HG03097 (cell line): ENCODE data around the gene RAB11FIP4.

Experiments used
- ATAC-seq: cut with Tn5 transposase; IDR thresholded peaks from one replicate; pipeline ENCODE4 v1.9.1; 2021; ENCODE audit not compliant: unreplicated experiment, low FRiP score

RAB11FIP4 gene

DNA sequence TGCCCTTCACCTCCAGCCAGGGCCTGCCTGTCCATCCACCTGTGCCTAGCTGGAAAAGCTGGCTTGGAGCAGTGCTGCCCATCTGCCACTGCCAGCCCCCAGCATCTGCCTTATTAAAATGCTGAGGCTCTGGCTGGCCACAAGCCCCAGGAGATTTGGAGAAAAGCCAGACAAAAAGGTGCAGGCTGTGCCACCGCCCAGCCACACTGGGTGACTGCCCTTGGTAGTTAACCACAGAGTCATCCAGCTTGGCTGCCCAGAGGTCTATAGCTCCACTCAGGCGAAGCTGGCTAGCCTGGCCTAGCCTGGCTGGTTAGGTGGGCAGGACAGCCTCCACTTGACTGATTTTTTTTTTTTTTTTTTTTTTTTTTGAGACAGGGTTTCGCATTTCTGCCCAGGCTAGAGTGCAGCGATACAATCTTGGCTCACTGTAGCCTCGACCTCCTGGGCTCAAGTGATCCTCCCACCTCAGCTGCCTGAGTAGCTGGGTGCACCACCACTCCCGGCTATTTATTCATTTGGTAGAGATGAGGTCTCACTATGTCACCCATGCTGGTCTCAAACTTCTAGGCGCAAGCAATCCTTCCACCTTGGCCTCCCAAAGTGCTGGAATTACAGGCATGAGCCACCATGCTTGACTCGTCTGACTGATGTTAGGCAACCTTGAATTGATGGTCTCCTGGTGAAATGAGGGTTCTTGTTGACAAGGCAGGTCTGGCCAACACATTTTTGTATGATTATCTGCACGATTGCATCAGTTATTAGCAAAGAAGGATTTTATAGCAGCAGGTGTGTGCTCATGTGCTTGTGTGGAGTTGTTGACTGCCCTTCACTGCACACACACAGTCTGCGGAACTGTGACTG is 103.8 kb downstream of the RAB11FIP4 start:
- ATAC-seq: no peak

DNA sequence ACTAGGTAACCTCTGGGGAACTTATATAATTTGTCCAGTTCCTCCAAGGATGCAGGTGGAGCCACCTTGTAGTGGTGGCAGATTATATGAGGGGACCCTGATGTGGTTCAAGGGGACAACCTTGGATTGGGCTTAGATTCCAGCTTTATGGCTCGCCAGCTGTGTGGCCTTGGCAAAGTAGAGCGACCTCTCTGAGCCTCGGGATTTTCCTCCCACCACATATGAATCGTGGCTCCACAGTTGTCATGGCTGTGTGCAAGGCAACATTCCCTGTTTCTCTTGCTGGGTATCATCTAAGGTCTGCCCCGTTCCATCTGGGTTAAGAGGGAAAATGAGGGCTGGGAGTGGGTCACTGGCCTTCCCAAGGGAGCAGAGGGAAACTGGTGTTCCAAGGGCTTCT is 104.6 kb downstream of the RAB11FIP4 start:
- ATAC-seq: no peak

DNA sequence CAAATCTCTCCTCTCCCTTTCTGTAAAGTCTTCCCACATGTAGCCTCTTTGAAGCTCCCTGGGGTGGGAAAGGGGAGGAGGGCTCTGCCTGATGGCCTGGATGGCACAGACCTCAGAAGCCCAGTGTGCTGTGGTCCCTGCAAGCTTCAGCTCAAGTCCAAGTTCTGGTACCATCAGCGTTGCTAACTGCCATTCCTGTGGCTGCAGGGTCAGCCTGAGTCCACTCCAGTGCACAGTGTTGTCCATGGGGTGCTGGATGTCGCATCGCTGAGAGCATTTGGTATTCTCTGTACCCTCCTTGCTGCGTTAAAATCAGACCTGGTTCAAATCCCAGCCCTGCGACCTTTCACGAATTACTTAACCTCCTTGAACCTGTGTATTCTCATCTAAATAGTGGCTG is 105.1 kb downstream of the RAB11FIP4 start:
- no peak for ATAC-seq

DNA sequence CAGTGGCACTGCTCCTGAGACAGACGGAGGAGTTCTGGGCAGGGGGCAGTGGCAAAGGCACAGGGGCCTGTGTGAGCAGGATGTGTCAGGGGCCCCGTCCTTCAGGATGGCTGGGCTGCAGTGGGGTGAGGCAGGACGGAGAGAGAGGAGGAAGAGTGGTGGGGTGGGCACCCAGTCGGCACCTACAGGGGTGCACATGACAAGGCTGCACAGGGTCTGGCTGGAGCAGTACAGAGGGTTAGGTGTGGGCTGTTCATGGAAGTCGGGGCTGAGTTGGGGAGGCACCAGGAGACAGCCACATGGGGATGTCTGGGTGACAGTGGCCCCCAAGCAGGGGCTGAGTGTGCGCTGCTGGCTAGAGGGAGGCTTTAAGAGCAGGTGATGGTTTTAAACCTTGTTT is 106.0 kb downstream of the RAB11FIP4 start:
- no peak for ATAC-seq

DNA sequence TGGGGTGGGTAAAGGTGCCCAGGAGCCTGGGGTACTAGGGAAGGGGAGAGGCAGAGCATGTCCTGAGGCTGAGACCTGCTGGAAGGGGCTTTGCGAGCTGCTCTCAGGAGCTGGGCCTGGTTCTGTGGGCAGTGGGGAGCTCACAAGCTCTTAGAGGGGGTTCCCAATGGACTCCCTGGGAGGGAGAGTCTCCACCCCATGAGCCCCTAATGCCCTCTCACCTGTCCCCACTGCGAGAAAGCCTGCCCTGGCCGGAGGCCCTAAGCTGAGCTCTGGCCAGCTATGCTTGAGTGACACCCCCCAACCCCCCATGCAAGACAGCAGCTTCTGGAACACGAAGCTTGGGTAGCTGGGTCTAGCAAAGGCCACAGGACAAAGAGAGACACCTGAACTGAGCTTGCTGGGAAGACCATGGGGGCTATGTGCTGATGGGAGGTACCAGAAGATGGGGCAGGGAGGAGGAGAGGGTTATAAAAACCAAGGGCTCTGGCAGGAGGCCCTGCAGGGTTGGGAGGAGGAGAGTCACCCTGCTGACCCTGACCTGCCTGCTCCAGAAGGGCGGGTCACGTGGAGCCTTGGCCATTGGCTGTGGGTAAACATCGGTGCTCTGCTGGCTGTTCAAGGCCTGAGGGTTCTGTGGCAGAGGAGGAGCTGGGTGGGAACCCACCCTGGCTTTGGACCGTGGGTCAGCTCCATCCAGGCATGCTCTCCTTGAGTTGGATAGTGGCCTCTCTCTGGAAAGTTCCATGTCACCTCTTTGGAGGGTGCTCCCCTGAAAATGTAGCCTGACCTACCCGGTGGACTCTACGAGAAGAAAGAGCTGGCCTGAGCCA is 106.7 kb downstream of the RAB11FIP4 start:
- no peak for ATAC-seq

DNA sequence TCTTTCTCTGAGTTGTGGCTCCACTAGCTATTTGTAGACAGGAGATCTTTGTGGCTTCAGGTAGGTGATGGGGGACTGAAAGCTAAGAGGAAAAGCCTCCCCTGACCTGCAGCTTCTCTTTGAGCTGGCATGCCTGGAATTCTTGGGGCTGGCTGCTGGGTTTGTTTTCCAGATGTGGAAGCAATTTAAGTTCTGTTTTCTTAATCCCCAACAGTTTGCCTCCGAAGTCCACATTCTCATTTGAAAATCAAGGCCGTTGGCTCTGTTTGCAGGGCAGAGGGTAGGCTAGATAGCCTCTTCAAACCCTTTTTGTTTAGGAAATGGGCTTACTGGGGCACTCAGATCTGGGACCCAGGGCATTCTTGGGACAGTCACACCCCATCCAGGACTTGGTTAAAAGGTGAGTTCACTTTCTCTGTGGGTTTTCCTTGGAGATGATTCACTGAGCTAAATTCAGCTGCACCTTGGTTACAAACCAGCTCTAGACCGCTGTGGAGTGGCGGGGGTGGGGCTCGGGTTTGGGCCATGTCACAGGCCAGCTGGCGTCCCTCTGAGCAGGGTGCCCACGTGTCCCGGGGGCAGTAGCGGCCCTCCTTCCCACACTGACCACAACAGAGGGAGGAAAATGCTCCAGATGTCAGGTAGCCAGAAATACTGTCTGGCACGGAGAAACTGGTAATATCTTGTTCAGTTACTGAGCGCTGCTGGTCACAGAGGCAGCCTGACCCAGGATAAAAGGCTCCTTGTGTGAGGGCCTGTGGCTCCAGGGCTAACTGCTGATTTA is 108.5 kb downstream of the RAB11FIP4 start:
- no peak for ATAC-seq

DNA sequence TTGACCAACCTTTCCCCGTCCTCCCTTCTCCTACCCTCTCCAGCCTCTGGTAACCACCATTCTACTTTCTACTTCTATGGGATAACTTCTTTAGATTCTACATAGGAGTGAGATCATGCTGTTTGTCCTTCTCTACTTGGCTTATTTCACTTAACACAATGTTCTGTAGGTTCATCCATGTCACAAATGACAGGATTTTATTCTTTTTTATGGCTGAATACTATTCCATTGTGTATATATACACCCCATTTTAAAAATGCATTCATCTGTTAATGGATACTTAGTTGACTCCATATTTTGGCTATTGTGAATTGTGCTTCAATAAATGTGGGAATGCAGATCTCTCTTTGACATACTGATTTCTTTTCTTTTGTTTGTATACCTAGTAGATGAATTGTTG is 115.0 kb downstream of the RAB11FIP4 start:
- ATAC-seq: no peak

DNA sequence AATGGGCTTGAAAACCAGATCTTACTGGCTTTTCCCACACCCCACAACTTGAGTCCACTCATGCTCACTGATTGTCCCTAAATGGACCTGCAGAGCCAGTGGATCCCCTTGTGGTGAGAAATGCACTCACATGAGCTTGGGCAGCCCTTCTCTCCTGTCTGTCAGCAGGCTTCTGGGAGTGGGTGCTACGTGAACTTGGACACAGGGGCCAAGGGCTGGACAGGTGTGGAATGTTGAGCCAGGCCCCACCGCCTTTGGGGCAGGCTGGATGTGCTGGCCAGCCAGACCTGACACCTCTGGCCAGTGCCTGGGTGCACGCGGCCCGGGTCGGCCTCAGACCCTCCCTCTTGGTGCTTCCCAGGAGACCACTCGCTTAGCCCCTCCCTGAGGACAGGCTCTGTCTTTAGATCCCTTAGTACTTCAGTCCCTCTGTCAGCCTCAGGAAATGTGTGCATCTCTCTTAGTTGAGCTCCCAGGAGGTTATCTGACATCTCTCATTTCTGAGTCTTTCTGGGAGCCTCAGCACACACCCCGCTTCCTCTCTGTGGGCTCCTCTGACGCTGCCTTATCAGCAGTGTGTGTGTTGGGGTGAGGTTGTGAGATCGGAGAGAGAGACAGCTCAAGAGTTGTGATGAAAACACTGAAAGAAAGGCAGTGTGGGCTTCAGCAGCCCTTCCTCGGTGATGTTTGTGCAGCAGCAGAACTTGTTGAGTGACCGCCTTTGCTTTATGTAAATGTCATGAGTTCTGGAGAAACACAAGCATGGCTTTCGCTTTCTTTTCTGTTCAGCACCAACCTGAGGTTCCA is 117.0 kb downstream of the RAB11FIP4 start:
- ATAC-seq: peak; percentile 69

DNA sequence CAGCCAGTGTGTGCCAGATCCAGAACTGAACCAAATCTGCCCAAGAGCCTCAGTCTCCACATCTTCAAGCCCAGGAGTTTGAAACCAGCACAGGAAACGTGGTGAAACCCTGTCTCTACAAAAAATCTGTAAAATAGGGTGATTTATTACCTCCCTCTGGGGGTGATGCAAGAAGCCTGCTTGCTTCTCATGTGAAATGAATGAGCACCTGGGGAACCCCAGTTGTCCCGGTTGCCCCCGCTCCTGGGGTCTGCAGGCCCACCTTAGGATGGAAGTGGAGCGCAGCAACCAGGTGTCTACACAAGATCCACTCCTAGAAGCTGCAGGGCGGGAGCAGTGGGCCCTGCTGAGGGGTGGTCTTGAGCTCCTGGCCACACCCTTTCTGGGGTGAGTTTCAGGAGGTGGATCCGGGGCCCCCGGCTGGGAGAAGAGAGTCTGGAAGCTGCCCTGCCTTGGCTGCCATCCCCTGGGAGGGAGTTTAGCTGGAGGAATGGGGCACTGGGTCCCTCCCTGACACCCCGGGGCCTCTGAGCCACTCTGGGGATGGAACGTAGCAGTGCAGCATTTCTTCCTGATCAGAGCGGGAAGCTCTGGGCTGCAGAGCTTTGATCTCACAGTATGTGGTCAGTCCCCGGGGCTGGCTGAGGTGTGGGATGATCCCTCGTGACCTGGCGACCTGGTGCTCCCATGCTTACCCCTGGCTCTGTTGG is 117.8 kb downstream of the RAB11FIP4 start:
- ATAC-seq: peak; percentile 13

DNA sequence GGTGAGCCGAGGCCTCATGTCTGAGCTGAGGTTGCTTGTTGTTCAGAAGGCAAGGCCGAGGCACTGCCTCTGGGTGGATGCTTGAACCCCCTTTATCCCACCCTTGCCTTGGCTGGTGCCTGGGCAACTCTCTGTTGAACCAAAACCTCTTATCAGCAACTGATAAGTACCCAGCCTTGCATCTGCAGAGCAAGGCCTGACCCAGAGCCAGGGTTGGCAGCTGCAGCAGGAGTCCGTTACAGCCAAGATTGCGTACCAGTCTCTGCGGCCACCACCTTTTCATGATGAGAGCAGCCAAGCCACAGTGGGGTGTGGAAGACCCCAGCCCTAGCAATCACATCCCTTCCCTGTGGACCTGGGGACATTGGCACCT is 118.3 kb downstream of the RAB11FIP4 start:
- ATAC-seq: no peak

DNA sequence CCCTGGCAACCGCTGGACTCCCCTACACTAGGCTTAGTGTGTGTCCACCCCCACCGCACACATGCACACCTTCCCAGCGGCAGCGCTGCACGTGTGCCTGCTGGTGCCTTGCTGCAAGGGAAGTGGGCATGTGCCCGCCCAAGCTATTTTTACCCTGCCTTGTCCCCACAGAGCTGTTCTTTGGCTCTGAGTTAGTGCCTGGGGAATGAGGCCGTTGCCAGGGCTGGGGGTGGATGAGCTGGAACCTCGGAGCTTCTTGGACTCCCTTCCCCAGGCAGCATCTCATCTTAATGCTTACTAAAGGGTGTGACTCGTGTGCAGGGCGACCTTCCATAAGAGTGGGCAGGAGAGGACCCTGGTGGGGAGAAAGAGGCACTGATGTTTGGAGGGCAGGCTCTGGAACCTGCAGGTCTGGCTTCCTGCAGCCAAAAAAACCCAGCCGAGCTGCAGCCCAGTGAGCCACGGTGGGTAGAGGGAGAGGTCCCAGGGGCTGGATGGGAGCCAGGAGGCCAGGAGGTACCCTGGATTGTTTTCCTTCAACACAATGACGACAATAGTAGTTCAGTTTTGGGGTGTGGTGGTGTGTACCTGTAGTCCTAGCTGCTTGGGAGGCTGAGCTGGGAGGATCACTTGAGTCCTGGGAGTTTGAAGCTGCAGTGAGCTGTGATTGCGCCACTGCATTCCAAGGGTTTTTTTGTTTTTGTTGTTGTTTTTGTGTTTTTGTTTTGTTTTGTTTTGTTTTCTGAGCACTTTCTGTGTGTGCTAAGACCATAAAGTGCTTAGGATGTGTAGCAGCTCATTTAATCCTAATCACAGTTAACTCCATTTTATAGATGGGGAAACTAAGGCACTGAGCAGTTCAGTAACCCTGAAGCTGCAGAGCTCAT is 119.1 kb downstream of the RAB11FIP4 start:
- ATAC-seq: no peak

DNA sequence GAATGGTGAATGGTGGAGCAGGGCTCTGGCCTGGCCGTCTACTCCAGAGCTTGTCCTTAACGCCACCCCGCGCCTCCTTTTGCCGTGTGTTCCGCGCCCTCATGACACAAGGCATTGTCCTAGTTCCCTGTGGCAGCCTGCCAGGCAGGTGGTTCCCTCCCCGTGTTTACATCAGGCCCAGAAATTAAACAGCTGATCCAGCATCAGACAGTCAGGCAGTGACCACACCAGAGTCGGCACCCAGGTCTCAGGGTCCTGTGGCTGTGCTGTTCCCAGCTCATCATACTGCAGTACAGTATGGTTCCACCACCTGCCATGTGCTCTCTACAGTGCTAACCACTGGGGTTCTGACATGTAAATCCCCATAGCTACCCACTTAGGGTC is 119.7 kb downstream of the RAB11FIP4 start:
- ATAC-seq: no peak

DNA sequence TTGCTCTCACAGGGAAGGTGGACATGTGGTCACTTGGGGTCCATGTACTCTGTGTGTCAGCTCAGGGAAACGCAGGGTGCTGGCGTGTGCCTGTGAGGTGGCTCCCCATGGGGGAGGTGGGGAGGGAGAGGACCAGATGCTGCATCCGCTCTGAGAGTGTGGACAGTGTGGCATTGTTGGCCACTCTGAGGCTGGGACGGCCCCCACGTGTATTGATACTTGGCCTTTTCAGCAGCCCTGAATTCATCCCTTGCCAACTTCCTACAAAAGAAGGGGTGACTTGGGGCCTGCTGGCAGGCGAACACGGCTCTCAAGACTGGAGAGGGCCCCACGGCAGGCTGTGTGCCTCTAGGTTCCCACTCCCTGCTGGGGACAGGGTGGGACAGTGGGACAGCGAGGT is 120.1 kb downstream of the RAB11FIP4 start:
- no peak for ATAC-seq

DNA sequence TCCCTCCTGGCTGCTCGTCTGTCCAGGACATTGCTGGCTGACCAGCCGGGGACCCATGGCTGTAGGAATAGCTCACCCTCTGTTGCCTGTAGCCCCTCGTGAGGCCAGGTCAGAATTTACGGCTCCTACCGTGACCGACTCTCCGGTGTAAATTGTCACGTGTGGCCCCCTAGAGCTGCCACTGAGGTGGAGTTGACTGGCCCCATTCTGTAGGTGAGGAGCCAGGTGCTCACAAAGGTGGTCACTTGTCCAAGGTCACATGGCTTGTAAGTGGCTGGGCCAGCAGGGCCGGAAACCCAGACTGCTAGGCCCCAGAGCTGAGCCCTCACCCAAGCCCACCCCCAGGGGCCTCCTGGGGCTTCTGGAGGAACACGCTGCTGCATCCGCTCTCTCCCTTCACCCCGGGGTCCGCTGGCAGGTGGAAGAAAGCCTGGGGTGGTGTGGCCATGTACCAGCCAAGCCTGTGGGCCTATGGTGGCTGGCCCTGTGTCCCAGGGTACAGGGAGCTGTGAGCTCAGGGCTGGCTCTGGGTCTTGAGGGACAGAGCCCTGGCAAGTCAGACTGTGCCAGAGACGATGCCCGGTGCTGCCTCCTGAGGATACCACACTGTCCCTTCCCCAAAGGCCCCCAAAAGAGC is 120.7 kb downstream of the RAB11FIP4 start:
- ATAC-seq: no peak

DNA sequence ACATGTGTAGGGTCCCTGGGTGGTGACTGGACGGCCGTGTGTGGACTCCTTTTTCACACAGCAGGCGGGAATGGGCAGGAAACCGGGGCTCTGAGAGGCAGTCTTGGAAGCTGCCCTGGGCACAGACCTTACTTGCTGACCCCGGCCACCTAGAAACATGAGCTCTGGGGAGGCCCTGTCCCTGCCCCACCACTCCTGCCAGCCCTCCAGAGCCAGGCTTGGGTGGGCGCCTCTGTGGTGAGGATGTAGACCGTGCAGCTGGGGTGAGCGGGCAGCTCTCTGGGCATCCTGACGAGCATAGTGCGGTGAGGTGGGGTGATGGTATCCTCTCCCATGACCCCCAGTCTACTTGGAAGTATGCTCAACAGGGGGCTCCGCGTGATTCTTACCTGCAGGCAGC is 121.3 kb downstream of the RAB11FIP4 start:
- no peak for ATAC-seq

DNA sequence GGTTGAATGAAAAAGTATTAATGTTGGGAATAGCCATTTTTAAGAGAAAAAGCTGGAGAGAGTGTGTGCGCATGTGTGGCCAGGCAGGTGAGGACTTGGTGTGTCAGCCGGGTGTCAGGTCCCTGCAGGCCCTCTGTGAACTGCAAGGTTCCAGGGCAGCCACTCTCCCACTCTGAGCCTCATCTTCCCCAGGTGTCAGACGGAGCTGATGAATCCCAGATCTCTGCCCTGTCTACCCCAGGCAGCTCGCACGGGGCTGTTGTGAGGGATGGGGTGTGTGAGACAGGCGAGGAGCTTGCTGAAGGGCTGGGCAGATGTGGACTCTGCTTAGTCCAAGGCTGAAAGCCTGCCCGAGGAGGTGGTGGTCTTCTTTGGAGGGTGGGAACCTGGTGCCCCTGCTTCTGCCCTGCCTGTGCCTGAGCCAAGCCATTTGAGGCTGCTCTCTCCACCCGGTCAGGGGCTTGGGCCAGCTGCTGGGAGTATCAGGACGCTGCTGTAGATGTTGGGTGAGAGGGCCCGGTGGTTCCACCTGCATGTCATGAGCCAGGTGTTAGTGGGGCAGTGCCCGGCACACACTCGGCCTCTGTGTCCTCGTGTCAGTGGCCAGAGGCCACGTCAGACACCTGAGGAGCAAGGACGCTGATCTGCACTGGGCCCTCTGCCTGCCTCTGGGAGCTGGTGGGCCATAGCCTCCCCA is 122.4 kb downstream of the RAB11FIP4 start:
- ATAC-seq: no peak

DNA sequence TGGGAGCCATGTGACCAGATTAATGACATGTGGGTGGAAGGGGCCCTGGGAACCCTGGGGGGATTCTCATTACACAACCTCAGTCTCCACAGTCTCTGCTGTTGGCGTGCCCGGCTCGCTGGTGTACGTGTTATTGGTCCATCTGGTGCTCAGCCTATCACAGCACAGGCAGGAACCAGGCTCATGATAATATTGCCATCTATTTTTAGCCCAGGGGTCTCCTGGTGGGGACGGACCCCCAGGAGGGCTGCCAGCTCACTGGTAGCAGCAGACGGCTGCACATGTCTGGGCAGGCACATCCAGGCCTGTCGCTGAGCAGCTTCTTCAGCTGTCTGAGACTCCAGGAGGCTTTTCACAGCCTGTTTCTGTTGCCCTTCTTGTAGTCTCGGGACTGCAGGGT is 123.8 kb downstream of the RAB11FIP4 start:
- ATAC-seq: no peak

DNA sequence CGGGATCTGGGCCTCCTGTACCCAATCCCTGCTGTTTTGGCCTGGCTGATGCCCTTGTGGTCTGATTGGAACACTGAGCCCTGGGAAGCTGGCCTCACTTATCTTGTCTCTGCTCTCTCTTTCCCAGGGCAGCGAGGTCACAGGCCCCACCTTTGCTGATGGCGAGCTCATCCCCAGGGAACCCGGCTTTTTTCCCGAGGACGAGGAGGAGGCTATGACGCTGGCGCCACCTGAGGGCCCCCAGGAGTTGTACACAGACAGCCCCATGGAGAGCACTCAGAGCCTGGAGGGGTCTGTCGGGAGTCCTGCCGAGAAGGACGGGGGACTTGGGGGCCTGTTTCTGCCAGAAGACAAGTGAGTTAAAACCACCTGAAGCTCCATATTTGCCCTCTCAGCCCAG is 126.0 kb downstream of the RAB11FIP4 start:
- no peak for ATAC-seq
